Gastrocnemius medialis (tissue), 4 donors: ENCODE results near the gene MLX.

Experiments used
- POLR2A ChIP-seq, 2 donors: fragments of 450-650 bp; IDR thresholded peaks; one replicate each; pipeline ENCODE4 v1.6.1; 2017; ENCODE audit warnings: antibody characterized with exemption in 2 of 2, mild to moderate bottlenecking in 2 of 2, moderate library complexity in 2 of 2
- TF ChIP-seq, protein P1 (sequence below), 5 experiments: fragments of 450-650 bp in 3 of 5; fragments of 200-600 bp in 2 of 5; sonication (generic) in 2 of 5; IDR thresholded peaks in 4 of 5; conservative IDR thresholded peaks in 1 of 5; 1 replicate in 4 of 5; 2 replicates in 1 of 5; pipeline ENCODE4 v1.5.1; 2016 to 2019; ENCODE audit warnings: antibody characterized with exemption in 5 of 5, mild to moderate bottlenecking in 3 of 5, moderate library complexity in 3 of 5

GRCh38 chr17:42584880-42585279, 18.0 kb downstream of the MLX start:
- no peak for TF ChIP-seq POLR2A (IDR thresholded peaks at IDR 0.05)
- TF ChIP-seq, protein P1, sequence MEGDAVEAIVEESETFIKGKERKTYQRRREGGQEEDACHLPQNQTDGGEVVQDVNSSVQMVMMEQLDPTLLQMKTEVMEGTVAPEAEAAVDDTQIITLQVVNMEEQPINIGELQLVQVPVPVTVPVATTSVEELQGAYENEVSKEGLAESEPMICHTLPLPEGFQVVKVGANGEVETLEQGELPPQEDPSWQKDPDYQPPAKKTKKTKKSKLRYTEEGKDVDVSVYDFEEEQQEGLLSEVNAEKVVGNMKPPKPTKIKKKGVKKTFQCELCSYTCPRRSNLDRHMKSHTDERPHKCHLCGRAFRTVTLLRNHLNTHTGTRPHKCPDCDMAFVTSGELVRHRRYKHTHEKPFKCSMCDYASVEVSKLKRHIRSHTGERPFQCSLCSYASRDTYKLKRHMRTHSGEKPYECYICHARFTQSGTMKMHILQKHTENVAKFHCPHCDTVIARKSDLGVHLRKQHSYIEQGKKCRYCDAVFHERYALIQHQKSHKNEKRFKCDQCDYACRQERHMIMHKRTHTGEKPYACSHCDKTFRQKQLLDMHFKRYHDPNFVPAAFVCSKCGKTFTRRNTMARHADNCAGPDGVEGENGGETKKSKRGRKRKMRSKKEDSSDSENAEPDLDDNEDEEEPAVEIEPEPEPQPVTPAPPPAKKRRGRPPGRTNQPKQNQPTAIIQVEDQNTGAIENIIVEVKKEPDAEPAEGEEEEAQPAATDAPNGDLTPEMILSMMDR (IDR thresholded peaks at IDR 0.05 in 4 of 5, conservative IDR thresholded peaks at IDR 0.05 in 1 of 5) = no peak
